Colonic mucosa (tissue), 4 donors: ENCODE results near the gene TTL. TPM values are rescaled to one million over a fixed set of nuclear protein-coding genes. Genes with fewer than 3 reads are reported as not detected.
"Not testable (repeated sequence)": the region's sequence is repeated elsewhere in the genome, so short reads cannot be mapped to it uniquely, and the experiment has no call there.

ENCODE experiments used
- DNase-seq: peaks from one replicate; pipeline ENCODE4 v3.0.0-alpha.2; 2020
- H3K27ac ChIP-seq: fragments of 200-600 bp; one replicate; pipeline ENCODE4 v1.8.0; 2021
- H3K27me3 ChIP-seq: fragments of 200-600 bp; one replicate; pipeline ENCODE4 v1.8.0; 2021
- H3K36me3 ChIP-seq: fragments of 200-600 bp; one replicate; pipeline ENCODE4 v1.8.0; 2021
- H3K4me1 ChIP-seq: fragments of 200-600 bp; one replicate; pipeline ENCODE4 v1.8.0; 2021; ENCODE audit warnings: mild to moderate bottlenecking
- H3K4me3 ChIP-seq: fragments of 200-600 bp; one replicate; pipeline ENCODE4 v1.8.0; 2021
- H3K9ac ChIP-seq, 2 donors: one replicate each; pipeline ENCODE4 v1.7.0; 2013; ENCODE audit warnings: control low read depth in 2 of 2, low read depth in 2 of 2, low read length in 2 of 2
- H3K9me3 ChIP-seq: fragments of 200-600 bp; one replicate; pipeline ENCODE4 v1.8.0; 2021
- CTCF ChIP-seq: fragments of 200-600 bp; IDR thresholded peaks from one replicate; pipeline ENCODE4 v1.8.0; 2022; ENCODE audit warnings: antibody characterized with exemption, mild to moderate bottlenecking
- intact Hi-C: fragments of 100-400 bp; cut with DNase I; formaldehyde crosslinking; loops from one replicate; pipeline ENCODE4 v1.14.1; 2022
- total RNA-seq, 2 donors: library from RNA; stranded (reverse); fragmentation: NEBNext Ultra II Directional in 1 of 2; extraction: Animal tissue kit (Norgen Biotek cat#: 25700) in 1 of 2; gene quantifications; one replicate each; pipeline ENCODE4 v1.2.1, GENCODE V29; 2021
- donor health status: healthy.
- donor health status: DM: no; HTN: no; CAD: no.
- donor health status: DM: no; HTN: no; CAD: no.

TTL gene
- total RNA-seq, 2 donors from 2014 or later: 16.9 to 17.5 TPM

DNA sequence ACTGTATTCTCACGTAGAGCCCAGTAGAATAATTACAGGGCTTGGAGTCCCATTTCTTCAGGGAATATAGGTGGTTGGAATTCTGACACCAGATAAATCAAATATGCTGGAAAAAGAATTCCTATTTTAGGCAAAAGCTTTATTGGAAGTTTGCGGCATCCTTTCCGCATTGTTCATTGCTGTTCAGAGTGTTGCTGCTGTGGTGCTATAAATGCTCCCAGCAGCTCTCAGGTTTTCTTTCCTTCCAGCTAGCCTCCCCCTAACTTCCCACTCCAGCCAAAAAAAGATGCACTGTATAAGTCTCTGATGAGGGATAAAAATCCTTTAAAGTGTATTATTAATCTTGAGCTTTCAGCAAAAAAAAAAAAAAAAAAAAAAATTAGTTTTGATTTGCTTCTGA lies 34.8 kb downstream of the TTL start:
- no peak for DNase-seq
- H3K27me3 ChIP-seq: no peaks in the 10 kb centered on the region
- no peaks in the 10 kb centered on the region for H3K36me3 ChIP-seq
- H3K4me1 ChIP-seq: no peaks in the 10 kb centered on the region
- H3K27ac ChIP-seq: no peak overlapping the region
- no peaks in the 10 kb centered on the region for H3K9me3 ChIP-seq
- intact Hi-C loops: no loop called here
- no peak for TF ChIP-seq CTCF
- no peak overlapping the region for H3K9ac ChIP-seq
- H3K4me3 ChIP-seq: no peak overlapping the region

- TF ChIP-seq CTCF: no peak
- Histone ChIP-seq H3K9ac (no peak overlapping the region), H3K4me1 (no peaks in the 10 kb centered on the region), H3K36me3 (no peaks in the 10 kb centered on the region), H3K4me3 (no peak overlapping the region), H3K9me3 (no peaks in the 10 kb centered on the region), H3K27me3 (no peaks in the 10 kb centered on the region), H3K27ac (no peak overlapping the region)
- DNase-seq: no peak
- intact Hi-C loops: no loop called here
These were observed 36.9 kb downstream of the TTL start for GRCh38 chr2:112518807-112519206.

GRCh38 chr2:112519506-112519905 lies 37.5 kb downstream of the TTL start:
- Histone ChIP-seq H3K4me1 (no peaks in the 10 kb centered on the region), H3K36me3 (no peaks in the 10 kb centered on the region)
- intact Hi-C loops: no loop called here

DNA sequence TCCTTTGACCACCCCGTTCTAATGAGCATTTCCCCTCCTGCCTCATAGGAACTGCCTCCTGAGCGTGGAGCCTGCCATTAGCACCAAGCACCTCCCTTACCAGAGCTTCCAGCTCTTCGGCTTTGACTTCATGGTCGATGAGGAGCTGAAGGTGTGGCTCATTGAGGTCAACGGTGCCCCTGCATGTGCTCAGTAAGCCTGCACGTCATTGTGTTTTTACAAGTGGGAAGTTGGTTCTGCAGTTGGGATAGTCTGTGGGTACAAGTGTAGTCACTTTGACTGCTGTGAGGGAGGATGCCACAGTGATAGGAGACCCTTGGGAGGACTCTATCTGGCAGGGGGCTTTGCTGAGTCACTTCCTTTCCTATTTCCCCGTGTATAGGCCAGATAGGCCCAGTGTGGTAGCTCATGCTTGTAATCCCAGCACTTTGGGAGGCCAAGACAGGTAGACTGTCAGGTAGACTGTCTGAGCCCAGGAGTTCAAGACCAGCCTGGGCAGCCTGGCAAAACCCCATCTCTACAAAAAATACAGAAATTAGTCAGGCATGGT lies 38.4 kb downstream of the TTL start:
- Histone ChIP-seq H3K27me3 (no peaks in the 10 kb centered on the region), H3K36me3 (no peaks in the 10 kb centered on the region), H3K4me1 (no peaks in the 10 kb centered on the region), H3K4me3 (no peak overlapping the region), H3K9me3 (no peaks in the 10 kb centered on the region), H3K27ac (no peak overlapping the region), H3K9ac (no peak overlapping the region)
- no peak for TF ChIP-seq CTCF
- intact Hi-C loops: no loop called here
- no peak for DNase-seq

More at GRCh38 chr2:112519506-112519905, 37.5 kb downstream of the TTL start:
- no peak overlapping the region for H3K9ac ChIP-seq
- H3K27ac ChIP-seq: no peak overlapping the region
- H3K27me3 ChIP-seq: no peaks in the 10 kb centered on the region
- no peaks in the 10 kb centered on the region for H3K9me3 ChIP-seq
- no peak for TF ChIP-seq CTCF
- no peak overlapping the region for H3K4me3 ChIP-seq
- no peak for DNase-seq

- Histone ChIP-seq H3K9me3 (no peaks in the 10 kb centered on the region), H3K4me1 (no peaks in the 10 kb centered on the region), H3K36me3 (no peaks in the 10 kb centered on the region), H3K4me3 (no peak overlapping the region), H3K27me3 (no peaks in the 10 kb centered on the region), H3K27ac (no peak overlapping the region), H3K9ac (no peak overlapping the region)
- DNase-seq: no peak
- no peak for TF ChIP-seq CTCF
- intact Hi-C loops: no loop called here
These were observed 41.4 kb downstream of the TTL start for GRCh38 chr2:112523291-112523777.

GRCh38 chr2:112524276-112524675 lies 42.3 kb downstream of the TTL start:
- H3K36me3 ChIP-seq, H3K4me3 ChIP-seq, H3K27ac ChIP-seq, H3K9me3 ChIP-seq, H3K4me1 ChIP-seq, intact Hi-C loops, H3K27me3 ChIP-seq, DNase-seq, H3K9ac ChIP-seq: not testable (repeated sequence)
